ENCODE data around the gene STXBP6. TPM values are rescaled to one million over a fixed set of nuclear protein-coding genes. Genes with fewer than 3 reads are reported as not detected.

The STXBP6 gene
- total and polyA plus RNA-seq, 2 experiments from 2014 or later: 19.7 to 29.0 TPM

GRCh38 chr14:24954037-24954699 lies 95.8 kb downstream of the STXBP6 start (continued):
- TF ChIP-seq, protein P1, sequence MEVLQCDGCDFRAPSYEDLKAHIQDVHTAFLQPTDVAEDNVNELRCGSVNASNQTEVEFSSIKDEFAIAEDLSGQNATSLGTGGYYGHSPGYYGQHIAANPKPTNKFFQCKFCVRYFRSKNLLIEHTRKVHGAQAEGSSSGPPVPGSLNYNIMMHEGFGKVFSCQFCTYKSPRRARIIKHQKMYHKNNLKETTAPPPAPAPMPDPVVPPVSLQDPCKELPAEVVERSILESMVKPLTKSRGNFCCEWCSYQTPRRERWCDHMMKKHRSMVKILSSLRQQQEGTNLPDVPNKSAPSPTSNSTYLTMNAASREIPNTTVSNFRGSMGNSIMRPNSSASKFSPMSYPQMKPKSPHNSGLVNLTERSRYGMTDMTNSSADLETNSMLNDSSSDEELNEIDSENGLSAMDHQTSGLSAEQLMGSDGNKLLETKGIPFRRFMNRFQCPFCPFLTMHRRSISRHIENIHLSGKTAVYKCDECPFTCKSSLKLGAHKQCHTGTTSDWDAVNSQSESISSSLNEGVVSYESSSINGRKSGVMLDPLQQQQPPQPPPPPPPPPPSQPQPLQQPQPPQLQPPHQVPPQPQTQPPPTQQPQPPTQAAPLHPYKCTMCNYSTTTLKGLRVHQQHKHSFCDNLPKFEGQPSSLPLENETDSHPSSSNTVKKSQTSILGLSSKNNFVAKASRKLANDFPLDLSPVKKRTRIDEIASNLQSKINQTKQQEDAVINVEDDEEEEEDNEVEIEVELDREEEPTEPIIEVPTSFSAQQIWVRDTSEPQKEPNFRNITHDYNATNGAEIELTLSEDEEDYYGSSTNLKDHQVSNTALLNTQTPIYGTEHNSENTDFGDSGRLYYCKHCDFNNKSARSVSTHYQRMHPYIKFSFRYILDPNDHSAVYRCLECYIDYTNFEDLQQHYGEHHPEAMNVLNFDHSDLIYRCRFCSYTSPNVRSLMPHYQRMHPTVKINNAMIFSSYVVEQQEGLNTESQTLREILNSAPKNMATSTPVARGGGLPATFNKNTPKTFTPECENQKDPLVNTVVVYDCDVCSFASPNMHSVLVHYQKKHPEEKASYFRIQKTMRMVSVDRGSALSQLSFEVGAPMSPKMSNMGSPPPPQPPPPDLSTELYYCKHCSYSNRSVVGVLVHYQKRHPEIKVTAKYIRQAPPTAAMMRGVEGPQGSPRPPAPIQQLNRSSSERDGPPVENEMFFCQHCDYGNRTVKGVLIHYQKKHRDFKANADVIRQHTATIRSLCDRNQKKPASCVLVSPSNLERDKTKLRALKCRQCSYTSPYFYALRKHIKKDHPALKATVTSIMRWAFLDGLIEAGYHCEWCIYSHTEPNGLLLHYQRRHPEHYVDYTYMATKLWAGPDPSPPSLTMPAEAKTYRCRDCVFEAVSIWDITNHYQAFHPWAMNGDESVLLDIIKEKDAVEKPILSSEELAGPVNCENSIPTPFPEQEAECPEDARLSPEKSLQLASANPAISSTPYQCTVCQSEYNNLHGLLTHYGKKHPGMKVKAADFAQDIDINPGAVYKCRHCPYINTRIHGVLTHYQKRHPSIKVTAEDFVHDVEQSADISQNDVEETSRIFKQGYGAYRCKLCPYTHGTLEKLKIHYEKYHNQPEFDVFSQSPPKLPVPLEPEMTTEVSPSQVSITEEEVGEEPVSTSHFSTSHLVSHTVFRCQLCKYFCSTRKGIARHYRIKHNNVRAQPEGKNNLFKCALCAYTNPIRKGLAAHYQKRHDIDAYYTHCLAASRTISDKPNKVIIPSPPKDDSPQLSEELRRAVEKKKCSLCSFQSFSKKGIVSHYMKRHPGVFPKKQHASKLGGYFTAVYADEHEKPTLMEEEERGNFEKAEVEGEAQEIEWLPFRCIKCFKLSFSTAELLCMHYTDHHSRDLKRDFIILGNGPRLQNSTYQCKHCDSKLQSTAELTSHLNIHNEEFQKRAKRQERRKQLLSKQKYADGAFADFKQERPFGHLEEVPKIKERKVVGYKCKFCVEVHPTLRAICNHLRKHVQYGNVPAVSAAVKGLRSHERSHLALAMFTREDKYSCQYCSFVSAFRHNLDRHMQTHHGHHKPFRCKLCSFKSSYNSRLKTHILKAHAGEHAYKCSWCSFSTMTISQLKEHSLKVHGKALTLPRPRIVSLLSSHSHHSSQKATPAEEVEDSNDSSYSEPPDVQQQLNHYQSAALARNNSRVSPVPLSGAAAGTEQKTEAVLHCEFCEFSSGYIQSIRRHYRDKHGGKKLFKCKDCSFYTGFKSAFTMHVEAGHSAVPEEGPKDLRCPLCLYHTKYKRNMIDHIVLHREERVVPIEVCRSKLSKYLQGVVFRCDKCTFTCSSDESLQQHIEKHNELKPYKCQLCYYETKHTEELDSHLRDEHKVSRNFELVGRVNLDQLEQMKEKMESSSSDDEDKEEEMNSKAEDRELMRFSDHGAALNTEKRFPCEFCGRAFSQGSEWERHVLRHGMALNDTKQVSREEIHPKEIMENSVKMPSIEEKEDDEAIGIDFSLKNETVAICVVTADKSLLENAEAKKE (CRISPR knock-in tag; IDR thresholded peaks at IDR 0.05): no peak

DNA sequence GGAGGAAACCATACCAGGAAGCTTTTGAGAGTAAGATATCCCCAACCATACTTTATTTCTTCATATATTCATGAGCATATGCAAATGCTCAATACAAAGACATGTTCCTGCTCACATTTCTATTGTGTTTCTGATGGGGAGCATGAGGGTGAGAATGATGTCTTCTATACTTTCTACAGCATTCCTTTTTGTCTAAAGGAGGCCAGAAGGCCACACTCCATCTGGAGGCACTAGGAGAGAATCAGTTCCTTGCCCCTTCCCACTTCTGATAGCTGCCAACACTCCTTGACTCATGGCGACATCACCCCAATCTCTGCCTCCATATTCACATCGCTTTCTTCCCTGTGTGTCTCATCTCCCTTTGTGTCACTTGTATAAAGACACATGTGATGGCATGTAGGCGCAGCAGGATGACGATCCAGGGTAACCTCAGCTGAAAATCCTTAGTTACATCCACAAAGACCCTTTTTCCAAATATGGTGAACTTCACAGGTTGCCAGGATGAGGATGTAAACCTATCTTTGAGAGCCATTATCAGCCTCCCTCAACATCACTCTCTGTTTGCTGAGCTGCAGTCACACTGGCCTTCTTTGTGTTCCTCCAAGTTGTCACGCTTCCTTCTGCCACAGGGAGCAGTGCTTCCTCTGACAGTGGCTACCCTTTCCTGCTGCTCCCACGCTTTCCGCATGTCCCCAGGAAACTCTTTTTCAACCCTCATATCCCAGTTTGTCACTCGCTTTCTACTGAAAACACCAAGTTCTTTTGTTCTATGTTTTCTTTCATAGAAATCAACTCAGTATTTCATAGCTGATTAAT lies 96.9 kb downstream of the STXBP6 start:
- Mint-ChIP-seq H3K27ac (peak overlapping the region; percentile 81), H3K4me3 (no peak overlapping the region), H3K36me3 (ENCODE audit: low read depth) (peaks cover 2% of the 10 kb centered on the region; the same call in 1 of the 3 replicates), H3K4me1 (peaks cover 42% of the 10 kb centered on the region), H3K27me3 (ENCODE audit: insufficient read depth, low read depth, poor library complexity) (peaks cover 1% of the 10 kb centered on the region), H3K9me3 (peaks cover 4% of the 10 kb centered on the region; the same call in 1 of the 3 replicates)
- no peaks in the 10 kb centered on the region for H3F3A ChIP-seq (replicated peaks; ENCODE audit: low read depth)
- no peaks in the 10 kb centered on the region for H3K36me3 ChIP-seq (ENCODE audit: insufficient read depth)
- DNase-seq (ENCODE audit: low spot score): peak; percentile 78
- H3K4me1 ChIP-seq (ENCODE audit: insufficient read depth): peaks cover 26% of the 10 kb centered on the region
- H3K4me3 ChIP-seq: no peak overlapping the region
- no peaks in the 10 kb centered on the region for H3K79me2 ChIP-seq (replicated peaks; ENCODE audit: insufficient read depth)
- ATAC-seq: peak; percentile 92
- H2AFZ ChIP-seq: no peak overlapping the region
- no peaks in the 10 kb centered on the region for H4K20me1 ChIP-seq (replicated peaks; ENCODE audit: insufficient read depth)
- no peaks in the 10 kb centered on the region for H3K9me2 ChIP-seq (ENCODE audit: insufficient read depth)
- H3K27ac ChIP-seq (ENCODE audit: low read depth): peak overlapping the region; percentile 72
- 0 out of 2 replicates have a peak overlapping the region, but pooled peaks have one; percentile 9 for H3K4me2 ChIP-seq
- no peaks in the 10 kb centered on the region for H3K27me3 ChIP-seq (ENCODE audit: insufficient read depth)
- TF ChIP-seq EZH2 (IDR thresholded peaks at IDR 0.05; ENCODE audit: low read depth, unreplicated experiment) (no peak), REST (IDR thresholded peaks at IDR 0.05; ENCODE audit: unreplicated experiment) (no peak), CTCF (conservative IDR thresholded peaks at IDR 0.05; ENCODE audit: low read depth in 2 of 2) (peak; percentile 40 to 46)

All from GM23338 (cell line).